Sigmoid colon (tissue), 7 donors: ENCODE measurements around the gene BPTF. TPM values are rescaled to one million over a fixed set of nuclear protein-coding genes. Genes with fewer than 3 reads are reported as not detected.

Experiments
- DNase-seq: peaks from one replicate; pipeline ENCODE4 v3.0.0-alpha.2; 2019
- H3K27ac ChIP-seq, 4 donors: fragments of 200-600 bp; sonication (generic); one replicate each; pipeline ENCODE4 v1.5.1; 2016 to 2019; ENCODE audit warnings: mild to moderate bottlenecking in 1 of 4
- H3K27me3 ChIP-seq, 3 donors: fragments of 200-600 bp; sonication (generic); one replicate each; pipeline ENCODE4 v1.5.1; 2019; ENCODE audit warnings: mild to moderate bottlenecking in 1 of 3
- H3K36me3 ChIP-seq, 4 donors: fragments of 200-600 bp; sonication (generic); one replicate each; pipeline ENCODE4 v1.5.1; 2016 to 2019
- H3K4me1 ChIP-seq, 4 donors: fragments of 200-600 bp; sonication (generic); one replicate each; pipeline ENCODE4 v1.5.1; 2017 to 2019
- H3K4me3 ChIP-seq, 4 donors: fragments of 200-600 bp; sonication (generic); one replicate each; pipeline ENCODE4 v1.5.1; 2017 to 2019; ENCODE audit warnings: mild to moderate bottlenecking in 2 of 4, moderate library complexity in 1 of 4
- H3K9me3 ChIP-seq, 4 donors: fragments of 200-600 bp in 3 of 4; sonication (generic) in 3 of 4; one replicate each; pipeline versions ENCODE4 v1.5.1 to v1.6.1; 2013 to 2019
- EP300 ChIP-seq, 4 donors: sonication (generic); formaldehyde crosslinking; IDR thresholded peaks; one replicate each; pipeline ENCODE4 v1.6.1; 2017; ENCODE audit warnings: antibody characterized with exemption in 4 of 4
- POLR2A ChIP-seq, 2 donors: fragments of 450-650 bp; IDR thresholded peaks; one replicate each; pipeline ENCODE4 v1.6.1; 2016; ENCODE audit warnings: antibody characterized with exemption in 2 of 2, mild to moderate bottlenecking in 2 of 2, moderate library complexity in 2 of 2
- POLR2AphosphoS5 ChIP-seq, 4 donors: sonication (generic); formaldehyde crosslinking; IDR thresholded peaks; one replicate each; pipeline ENCODE4 v1.6.1; 2017; ENCODE audit warnings: antibody characterized with exemption in 4 of 4
- WGBS, 2 donors: extraction: QIAGEN DNeasy Blood & Tissue Kit; methylation state at CpG; one replicate each; pipeline ENCODE4 v1.1.7; 2013; 5-methylcytosine and 5-hydroxymethylcytosine counted together
- intact Hi-C: fragments of 100-400 bp; cut with DNase I; formaldehyde crosslinking; loops from one replicate; pipeline ENCODE4 v1.15.1; 2023
- polyA plus RNA-seq, 3 donors: library from polyadenylated mRNA; stranded (reverse); fragments of 200-250 nt; gene quantifications; one replicate each; pipeline ENCODE4 v1.2.3, GENCODE V29; 2013
- total RNA-seq, 4 donors: library from RNA; depleted of rRNA; stranded (reverse); fragments of >200 nt; gene quantifications; one replicate each; pipeline ENCODE4 v1.1.0, GENCODE V29; 2016
- TF ChIP-seq, protein P1 (sequence below), 4 experiments: fragments of 450-650 bp in 3 of 4; fragments of 200-600 bp in 1 of 4; IDR thresholded peaks; one replicate each; pipeline ENCODE4 v1.5.1; 2016 to 2019; ENCODE audit warnings: antibody characterized with exemption in 4 of 4, mild to moderate bottlenecking in 3 of 4, moderate library complexity in 2 of 4
- donor health status: healthy with polysubstance abuse.
- donor health status: Bipolar disorder and iron deficiency.
- donor health status: healthy.

BPTF gene
- total and polyA plus RNA-seq, 7 donors = 8.4 to 91.1 (median 64.6) TPM

DNA sequence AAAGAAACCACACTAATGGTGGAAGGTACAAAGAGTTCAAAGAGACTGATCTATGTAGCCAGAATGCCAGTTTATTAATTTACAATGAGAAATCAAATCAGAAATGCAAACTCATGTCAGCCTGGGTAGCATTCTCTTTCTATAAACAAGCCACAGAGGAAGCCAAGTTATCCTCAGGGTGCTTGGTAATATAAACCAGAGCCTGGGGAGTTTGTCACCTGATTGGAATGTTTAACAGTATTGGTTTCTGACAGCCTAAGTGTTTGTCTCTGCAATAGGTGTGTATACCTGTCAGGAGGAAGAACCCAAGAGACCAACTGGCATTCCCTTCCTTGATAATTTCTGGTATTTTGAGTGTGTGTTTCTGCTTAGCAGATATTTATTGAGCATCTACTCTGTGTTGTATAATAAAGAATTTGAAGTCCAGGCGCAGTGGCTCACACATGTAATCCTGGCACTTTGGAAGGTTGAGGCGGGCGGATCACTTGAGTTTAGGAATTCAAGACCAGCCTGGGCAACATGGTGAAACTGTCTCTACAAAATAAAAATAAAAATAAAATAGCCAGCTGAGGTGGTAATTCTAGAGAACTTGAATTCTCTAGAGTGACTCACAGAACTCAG lies 174.1 kb downstream of the BPTF start:
- Histone ChIP-seq H3K27ac (no peak overlapping the region), H3K4me1 (peaks cover 0 to 22% (median 13%) of the 10 kb centered on the region in 4 donors), H3K36me3 (no peaks in the 10 kb centered on the region), H3K9me3 (no peaks in the 10 kb centered on the region), H3K4me3 (no peak overlapping the region), H3K27me3 (no peaks in the 10 kb centered on the region)
- TF ChIP-seq, protein P1, sequence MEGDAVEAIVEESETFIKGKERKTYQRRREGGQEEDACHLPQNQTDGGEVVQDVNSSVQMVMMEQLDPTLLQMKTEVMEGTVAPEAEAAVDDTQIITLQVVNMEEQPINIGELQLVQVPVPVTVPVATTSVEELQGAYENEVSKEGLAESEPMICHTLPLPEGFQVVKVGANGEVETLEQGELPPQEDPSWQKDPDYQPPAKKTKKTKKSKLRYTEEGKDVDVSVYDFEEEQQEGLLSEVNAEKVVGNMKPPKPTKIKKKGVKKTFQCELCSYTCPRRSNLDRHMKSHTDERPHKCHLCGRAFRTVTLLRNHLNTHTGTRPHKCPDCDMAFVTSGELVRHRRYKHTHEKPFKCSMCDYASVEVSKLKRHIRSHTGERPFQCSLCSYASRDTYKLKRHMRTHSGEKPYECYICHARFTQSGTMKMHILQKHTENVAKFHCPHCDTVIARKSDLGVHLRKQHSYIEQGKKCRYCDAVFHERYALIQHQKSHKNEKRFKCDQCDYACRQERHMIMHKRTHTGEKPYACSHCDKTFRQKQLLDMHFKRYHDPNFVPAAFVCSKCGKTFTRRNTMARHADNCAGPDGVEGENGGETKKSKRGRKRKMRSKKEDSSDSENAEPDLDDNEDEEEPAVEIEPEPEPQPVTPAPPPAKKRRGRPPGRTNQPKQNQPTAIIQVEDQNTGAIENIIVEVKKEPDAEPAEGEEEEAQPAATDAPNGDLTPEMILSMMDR (IDR thresholded peaks at IDR 0.05) = no peak
- no peak for TF ChIP-seq EP300 (IDR thresholded peaks at IDR 0.05)
- TF ChIP-seq POLR2AphosphoS5 (IDR thresholded peaks at IDR 0.05) = no peak
- no peak for TF ChIP-seq POLR2A (IDR thresholded peaks at IDR 0.05)
- intact Hi-C loops = loop anchor here (10.0 kb wide), 1 partner anchor 1325 kb away; the partner anchor contains the start of gene ABCA5
- no peak for DNase-seq
- 94 to 97% methylated on average over 3 of the region's 3 CpGs for WGBS, 2 donors

DNA sequence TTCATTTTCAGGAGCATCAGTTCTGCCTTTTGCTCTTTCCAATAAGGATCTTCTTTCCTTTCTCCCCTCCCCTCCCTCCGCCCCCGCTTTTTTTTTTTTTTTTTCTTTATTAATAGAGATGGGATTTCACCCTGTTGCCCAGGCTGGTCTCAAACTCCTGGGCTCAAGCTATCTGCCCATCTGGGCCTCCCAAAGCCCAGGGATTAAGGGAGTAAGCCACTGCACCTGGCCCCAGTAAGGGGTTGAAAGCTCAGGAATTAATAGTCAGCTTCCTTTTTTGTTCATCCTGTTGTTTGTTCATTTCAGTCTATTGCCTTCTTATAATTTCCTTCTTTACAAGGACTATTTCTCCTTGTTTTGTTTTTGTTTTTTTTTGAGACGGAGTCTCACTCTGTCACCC lies 178.9 kb downstream of the BPTF start:
- Histone ChIP-seq H3K27me3 (no peaks in the 10 kb centered on the region), H3K9me3 (no peaks in the 10 kb centered on the region), H3K4me1 (no peaks in the 10 kb centered on the region), H3K4me3 (no peak overlapping the region), H3K27ac (no peak overlapping the region), H3K36me3 (no peaks in the 10 kb centered on the region)
- DNase-seq = no peak
- intact Hi-C loops = no loop called here
- no peak for TF ChIP-seq EP300 (IDR thresholded peaks at IDR 0.05)
- no peak for TF ChIP-seq POLR2AphosphoS5 (IDR thresholded peaks at IDR 0.05)
- TF ChIP-seq, protein P1 (IDR thresholded peaks at IDR 0.05) = no peak
- TF ChIP-seq POLR2A (IDR thresholded peaks at IDR 0.05) = no peak
- 93 to 94% methylated on average over 3 of the region's 3 CpGs for WGBS, 2 donors

DNA sequence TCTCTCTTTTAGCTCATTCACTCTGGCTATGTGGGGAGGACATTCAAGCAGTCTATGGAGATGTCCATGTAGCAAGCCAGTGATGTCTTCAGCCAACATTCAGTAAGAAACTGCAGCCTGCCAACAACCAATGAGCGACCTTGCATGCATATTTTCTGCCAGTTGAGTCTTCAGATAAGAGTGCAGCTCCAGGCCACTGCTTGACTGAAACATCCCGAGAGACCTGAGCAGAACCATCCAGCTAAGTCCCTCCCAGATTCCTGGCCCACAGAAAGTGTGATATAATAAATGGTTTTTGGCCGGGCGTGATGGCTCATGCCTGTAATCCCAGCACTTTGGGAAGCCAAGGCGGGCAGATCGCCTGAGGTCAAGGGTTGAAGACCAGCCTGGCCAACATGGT lies 181.5 kb downstream of the BPTF start:
- intact Hi-C loops = no loop called here
- 87 to 89% methylated on average over 6 of the region's 6 CpGs for WGBS, 2 donors

DNA sequence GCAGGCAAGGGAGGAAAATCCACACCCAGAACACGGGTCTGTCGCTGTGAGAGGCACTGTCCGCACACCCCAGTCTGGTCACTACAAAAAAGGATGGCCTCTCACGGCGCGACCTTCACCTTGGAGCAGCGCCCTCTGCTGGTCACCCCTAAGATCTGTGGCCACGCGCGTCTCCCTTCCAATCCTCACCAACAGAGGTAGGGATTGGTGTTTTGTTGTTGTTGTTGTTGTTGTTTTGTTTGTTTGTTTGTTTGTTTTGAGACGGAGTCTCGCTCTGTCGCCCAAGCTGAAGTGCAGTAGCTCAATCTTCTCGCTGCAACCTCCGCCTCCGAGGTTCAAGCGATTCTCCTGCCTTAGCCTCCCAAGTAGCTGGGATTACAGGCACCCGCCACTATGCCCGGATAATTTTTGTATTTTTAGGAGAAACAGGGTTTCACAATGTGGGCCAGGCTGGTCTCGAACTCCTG lies 185.9 kb downstream of the BPTF start:
- 37 to 44% methylated on average over 20 of the region's 20 CpGs for WGBS, 2 donors
- no peaks in the 10 kb centered on the region for H3K36me3 ChIP-seq
- no peak for DNase-seq
- H3K27me3 ChIP-seq = no peaks in the 10 kb centered on the region
- H3K4me3 ChIP-seq = no peak overlapping the region
- no peaks in the 10 kb centered on the region for H3K9me3 ChIP-seq
- no peaks in the 10 kb centered on the region for H3K4me1 ChIP-seq
- no peak overlapping the region for H3K27ac ChIP-seq
- intact Hi-C loops = no loop called here
- TF ChIP-seq, protein P1 (IDR thresholded peaks at IDR 0.05) = peak; percentile 43 to 67 (median 47)
- TF ChIP-seq POLR2A (IDR thresholded peaks at IDR 0.05) (no peak), POLR2AphosphoS5 (IDR thresholded peaks at IDR 0.05) (no peak)

More for the DNA sequence above, 181.5 kb downstream of the BPTF start:
- Histone ChIP-seq H3K27ac (no peak overlapping the region), H3K4me1 (no peaks in the 10 kb centered on the region), H3K36me3 (no peaks in the 10 kb centered on the region), H3K4me3 (no peak overlapping the region), H3K27me3 (no peaks in the 10 kb centered on the region), H3K9me3 (no peaks in the 10 kb centered on the region)
- TF ChIP-seq POLR2AphosphoS5 (IDR thresholded peaks at IDR 0.05) = no peak
- no peak for TF ChIP-seq EP300 (IDR thresholded peaks at IDR 0.05)
- DNase-seq = no peak

DNA sequence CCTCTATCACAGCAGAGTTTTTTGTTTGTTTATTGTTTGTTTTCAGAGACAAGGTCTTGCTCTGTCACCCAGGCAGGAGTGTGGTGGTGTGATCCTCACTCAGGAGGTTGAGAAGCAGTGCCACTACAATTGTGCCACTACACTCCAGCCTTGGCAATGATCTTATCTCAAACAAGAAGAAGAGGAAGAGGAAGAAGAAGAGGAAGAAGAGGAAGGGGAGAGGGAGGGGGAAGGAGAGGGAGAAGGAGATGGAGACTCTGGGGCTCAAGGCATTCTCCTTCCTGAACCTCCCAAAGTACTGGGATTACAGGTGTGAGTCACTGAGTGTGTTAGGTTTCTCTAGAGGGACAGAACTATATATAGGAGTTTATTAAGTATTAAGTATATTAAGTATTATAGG lies 188.1 kb downstream of the BPTF start:
- no peaks in the 10 kb centered on the region for H3K36me3 ChIP-seq
- TF ChIP-seq POLR2AphosphoS5 (IDR thresholded peaks at IDR 0.05) (no peak), EP300 (IDR thresholded peaks at IDR 0.05) (no peak), POLR2A (IDR thresholded peaks at IDR 0.05) (no peak)
- TF ChIP-seq, protein P1 (IDR thresholded peaks at IDR 0.05) = no peak
- H3K27me3 ChIP-seq = no peaks in the 10 kb centered on the region
- H3K27ac ChIP-seq = no peak overlapping the region
- H3K9me3 ChIP-seq = no peaks in the 10 kb centered on the region
- intact Hi-C loops = no loop called here
- no peaks in the 10 kb centered on the region for H3K4me1 ChIP-seq
- DNase-seq = no peak
- H3K4me3 ChIP-seq = no peak overlapping the region
